Stromal cell of bone marrow (primary cell): ENCODE results near the gene ARHGEF5.
"Not testable (repeated sequence)": the region's sequence is repeated elsewhere in the genome, so short reads cannot be mapped to it uniquely, and the experiment has no call there.

Source experiments
- DNase-seq: peaks from one replicate; pipeline ENCODE4 v3.0.0-alpha.2; 2012; ENCODE audit warnings: low read depth

The ARHGEF5 gene

DNA sequence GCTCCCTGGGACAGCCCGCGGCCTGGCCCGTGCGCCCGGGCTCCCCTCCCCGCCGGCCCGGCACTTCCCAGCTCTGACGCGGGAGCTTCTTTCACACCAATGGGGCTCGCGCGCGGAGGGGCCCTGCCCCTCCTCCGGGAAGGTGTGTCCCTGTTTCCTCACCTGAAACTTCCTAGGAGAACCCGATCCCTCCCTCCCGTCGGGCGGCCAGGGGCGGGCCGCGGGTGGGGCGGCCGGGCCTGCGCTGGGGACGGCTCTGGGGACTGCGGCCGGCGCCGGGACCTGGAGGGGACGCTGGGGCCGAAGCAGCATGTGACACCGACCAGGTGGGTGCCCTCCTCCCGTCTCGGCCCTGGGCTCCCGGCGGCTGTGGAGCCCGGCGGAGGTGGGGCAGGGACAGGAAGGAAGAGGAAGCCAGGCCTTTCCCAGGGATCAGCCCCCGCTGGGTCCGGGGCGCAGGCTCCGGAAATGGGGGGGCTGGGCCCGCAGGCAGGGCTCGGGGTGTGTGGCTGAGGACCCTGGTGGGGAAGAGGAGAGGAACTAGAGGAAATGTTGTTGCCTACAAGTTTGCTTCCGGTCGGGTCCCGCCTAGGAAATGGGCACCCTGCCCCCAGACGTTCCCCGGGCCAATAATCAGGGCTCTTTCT, at the start of gene ARHGEF5:
Gene ARHGEF5 (plus strand): TSS at position 227 of the 647 bp plus-strand sequence. CDS start 7,268 bp downstream, outside the sequence.
- not testable (repeated sequence) for DNase-seq

DNA sequence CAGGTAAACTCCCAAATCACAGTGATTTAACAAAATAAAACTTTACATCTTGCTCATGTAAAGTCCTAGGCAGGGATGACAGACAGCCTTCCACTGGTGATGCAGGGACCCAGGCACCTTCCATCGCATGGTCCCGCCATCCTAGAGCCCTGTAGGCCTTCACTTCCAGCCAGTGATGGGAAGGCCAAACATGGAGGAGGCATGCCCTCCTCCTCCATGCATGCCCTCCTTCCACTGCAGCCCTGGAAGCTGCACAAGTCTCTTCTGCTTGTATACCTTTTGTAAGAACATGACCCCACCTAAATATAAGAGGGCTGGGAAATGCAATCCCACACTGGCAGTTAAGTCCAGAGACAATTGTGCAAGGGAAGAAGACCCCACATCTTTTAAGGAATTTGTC, 45.5 kb upstream of the ARHGEF5 start:
- DNase-seq = not testable (repeated sequence)

DNA sequence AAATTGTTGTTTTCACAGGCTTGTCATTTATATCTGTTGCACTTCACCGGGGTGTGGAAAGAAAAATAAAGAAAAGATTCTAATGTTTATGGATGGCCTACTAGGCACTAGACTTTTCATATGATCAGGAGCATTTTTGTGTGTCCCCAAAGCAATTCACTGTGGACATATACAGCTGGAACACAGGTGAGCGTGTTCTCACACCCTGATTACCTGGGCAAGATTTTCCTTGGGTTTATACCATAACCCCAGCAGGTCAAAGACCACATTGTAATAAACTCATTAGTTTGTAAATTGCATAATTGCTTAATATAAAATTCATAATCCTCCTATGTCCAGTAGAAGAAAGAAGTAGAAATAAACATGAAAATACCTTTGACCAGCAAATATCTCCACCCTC, 44.0 kb upstream of the ARHGEF5 start:
- DNase-seq = not testable (repeated sequence)

DNA sequence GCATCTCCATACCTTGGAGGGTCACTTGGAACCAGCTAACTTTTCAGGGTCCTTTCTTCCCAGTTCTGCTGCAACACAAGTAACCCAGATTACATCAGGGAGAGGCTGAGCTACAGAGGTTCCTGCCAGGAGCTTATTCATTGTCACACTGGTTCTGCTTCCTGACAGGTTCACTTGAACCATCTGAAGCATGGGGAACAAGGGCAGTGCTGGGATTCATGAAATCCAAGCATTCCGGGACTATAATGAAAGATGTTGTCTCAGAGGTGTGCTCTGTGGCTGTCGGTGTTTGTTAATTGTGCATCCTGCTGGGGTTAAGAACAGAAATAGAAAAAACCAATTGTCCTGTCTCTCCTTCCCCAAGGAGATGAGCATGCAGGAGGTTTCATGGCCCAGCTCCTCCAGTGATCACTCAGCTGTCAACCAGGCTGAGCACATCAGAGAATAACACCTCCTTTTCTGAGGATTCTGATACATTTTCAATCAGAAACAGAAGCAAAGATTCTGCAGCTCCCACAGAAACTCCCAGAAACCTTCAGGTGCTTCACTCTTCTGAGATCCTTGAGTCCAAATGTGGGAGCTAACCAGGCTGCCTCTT, 43.2 kb upstream of the ARHGEF5 start, which contains the start of gene OR2A1:
Gene OR2A1 (plus strand): TSS at position 548 of the 598 bp plus-strand sequence. CDS start 5,706 bp downstream, outside the sequence.
- DNase-seq = not testable (repeated sequence)

DNA sequence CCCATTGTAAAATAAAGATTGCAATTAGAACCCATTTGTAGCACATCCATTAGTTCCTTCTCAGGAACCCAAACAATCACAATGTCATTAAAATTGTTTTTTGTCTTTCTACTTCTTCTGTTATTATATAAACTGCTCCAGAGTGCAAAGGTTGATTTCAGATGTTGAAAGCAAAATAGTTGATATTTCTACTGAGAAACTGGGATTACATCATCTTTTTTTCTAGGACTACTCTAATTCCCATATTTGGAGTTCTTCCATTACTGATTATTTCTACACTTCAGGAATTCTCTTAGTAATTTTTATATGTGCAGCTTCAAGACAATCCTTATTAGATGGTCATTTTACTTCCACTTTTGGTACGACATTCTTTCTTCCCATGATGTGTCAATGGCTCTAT, 37.7 kb upstream of the ARHGEF5 start:
- DNase-seq = not testable (repeated sequence)

DNA sequence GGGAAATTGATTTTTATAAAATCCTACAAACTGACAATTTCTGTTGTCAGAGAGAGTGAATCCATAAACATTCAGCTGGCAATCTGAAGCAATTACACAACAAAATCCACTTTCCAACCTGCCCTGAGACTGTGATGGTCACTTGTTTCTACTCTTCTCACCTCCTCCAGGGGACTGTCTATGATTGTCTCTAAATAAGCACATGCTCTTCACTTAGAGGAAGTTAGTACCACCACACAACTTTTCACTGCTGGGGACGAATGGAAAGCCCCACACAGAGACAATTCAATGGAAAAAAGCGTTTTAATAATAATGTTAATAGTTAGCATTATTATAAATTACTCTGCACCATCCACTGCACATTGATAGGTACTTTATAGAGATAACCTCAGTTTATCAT, 35.7 kb upstream of the ARHGEF5 start:
- not testable (repeated sequence) for DNase-seq

DNA sequence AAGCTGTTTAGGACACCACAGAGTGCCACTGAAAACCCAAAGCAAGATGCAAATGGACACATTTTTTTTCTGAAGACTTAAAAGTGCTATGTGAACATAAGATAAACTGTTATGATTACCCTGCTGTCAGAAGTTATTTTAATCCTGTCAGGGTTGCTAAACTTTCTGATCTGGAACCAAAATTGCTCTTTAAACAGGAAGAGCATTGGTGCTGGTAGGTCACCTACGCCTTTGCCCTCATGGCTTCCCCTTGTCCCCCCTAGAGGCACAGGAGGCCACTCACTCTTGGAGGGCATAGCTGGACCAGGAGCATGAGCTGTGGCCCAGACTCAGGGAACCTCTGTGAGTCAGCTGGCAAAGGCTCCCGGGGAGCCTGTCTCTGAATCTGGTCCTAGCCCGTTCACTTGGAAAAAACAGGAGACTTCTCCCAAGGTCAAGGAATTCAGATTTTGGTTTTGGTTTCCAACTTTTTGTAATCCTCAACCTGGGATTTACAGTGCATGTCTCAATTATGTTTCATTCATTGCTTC, 33.5 kb upstream of the ARHGEF5 start:
- DNase-seq = not testable (repeated sequence)

DNA sequence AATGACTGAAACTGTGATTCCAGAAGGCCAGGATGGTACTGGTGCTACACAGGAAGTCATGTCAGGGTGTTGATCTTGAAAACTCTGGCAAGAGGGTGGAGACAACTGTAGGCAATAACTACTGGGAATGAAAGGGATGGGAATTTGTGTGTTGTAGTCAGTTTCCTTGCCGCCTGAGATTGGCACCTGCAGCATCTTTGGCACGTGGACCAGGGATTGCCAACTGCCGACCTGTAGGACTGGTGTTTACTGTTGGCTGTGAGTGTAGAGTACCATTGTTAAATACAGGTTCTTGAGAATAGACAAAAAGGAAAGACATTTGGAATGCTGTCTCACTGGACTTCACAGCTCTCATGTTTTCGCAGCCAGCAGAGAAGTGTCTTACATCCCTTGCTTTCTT, 31.8 kb upstream of the ARHGEF5 start:
- not testable (repeated sequence) for DNase-seq

DNA sequence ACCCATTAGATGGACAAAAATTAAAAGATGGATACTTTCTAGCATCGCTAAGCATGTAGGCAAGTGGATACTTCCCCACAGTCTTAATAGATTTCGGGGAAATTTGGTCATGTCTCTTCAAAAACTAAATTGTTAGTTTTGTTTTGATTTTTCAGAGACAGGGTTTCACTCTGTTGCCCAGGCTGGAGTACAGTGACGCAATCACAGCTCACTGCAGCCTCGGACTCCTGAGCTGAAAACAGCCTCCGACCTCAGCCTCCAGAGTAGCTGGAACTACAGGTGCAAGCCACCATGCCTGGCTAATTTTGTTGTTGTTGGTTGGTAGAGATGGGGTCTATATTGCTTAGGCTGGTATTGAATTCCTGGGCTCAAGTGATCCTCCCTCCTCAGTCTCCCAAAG, 29.3 kb upstream of the ARHGEF5 start:
- DNase-seq = not testable (repeated sequence)

DNA sequence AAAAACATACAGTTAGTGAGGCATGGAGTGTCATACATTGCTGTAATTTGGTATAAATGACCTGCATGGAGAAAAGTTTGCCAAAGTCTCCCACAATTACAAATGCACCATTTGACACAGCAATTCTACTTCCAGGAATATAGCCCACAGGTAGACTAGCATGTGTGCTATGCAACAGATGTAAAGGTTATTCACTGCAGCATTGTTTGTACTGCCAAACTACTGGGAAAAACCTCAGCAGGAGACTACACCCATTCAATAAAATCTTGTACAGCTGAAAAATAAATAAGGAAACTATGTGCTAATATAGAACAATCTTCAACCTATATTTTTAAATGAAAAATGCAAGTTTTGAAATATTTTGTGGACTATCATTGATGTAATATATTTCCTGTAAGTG, 25.2 kb upstream of the ARHGEF5 start:
- not testable (repeated sequence) for DNase-seq

DNA sequence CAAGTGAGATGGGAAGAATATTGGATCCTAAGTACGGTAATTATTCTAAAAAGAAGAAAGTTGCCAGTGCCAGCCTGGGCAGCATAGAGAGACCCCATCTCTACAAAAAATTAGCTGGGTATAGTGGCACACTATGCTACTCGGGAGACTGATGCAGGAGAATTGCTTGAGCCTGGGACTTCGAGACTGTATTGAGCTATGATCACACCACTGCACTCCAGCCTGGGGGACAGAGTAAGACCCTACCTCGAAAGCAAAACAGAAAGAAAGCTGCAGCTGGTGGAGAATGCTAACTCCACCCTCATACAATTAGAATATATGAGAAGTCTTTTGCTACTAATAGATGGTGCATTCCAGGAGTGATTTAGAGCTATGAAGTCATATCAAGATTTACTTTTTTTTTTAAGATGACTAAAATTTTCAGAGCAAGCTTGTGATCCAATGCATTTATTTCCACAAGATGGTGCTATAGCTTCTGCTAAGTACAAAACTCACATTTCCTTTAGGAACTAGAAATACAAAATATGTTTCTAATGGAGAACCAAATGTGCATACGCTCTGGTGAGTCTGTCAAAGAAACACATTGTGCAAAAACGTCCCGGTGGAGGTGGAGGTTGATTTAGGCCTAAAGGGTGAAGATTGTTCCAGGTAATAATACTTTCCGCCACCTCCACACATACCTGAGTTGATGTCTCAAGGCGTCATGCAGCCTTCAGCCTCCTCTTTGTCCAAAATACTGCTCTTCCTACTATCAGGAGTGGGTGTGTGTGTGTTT, 23.8 kb upstream of the ARHGEF5 start:
- DNase-seq = not testable (repeated sequence)

DNA sequence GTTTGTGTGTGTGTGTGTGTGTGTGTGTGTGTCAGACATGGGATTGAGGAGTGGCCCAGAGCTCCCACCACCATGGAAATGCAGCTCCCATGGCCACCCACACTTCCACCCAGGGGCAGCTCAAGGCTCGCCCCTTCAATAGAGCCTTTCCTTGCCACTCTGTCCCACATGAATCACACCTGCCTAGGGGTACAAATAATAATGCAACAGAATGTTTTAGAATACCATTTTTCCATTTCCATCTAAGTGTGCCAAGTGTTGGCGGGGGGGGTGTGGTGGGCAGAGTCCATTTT, 23.3 kb upstream of the ARHGEF5 start:
- DNase-seq = not testable (repeated sequence)

DNA sequence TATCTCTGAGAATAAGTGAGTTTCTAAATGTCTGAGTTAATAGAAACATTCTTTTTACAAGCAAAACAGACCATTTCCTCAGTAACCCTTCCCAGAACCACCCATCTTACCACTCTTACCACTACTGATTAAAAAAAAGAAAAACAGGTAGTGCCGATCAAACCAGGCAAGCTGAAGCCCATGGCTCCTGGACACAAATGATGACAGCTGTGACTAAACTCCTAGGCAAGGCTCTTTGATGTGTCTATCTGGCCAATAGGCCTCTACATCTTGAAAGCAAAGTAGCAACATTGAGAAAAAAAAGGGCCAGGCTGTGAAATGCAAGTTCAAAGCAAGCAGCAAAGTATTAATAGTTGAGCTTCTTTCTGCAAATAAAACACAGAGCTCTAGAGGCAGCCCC, 6.6 kb upstream of the ARHGEF5 start:
- not testable (repeated sequence) for DNase-seq

DNA sequence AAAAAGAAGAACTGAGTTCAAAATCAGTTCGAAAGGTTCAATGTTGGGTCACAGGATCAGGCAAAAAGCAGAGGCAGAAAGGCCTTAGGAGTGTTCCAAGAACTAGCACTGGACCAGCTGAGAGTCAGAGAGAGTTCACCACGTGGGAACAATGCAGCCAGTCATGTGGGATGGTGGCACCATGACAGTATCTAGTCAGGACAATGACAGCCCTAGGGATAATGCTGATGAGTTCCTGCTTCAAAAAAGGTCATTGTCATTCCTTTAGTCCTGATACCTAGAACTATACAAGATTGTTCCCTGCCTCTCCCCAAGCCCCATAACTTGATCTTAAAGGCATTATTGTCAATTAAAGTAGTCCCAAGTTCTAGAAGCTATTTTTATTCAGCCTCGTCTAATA, 3.5 kb upstream of the ARHGEF5 start:
- DNase-seq = not testable (repeated sequence)

DNA sequence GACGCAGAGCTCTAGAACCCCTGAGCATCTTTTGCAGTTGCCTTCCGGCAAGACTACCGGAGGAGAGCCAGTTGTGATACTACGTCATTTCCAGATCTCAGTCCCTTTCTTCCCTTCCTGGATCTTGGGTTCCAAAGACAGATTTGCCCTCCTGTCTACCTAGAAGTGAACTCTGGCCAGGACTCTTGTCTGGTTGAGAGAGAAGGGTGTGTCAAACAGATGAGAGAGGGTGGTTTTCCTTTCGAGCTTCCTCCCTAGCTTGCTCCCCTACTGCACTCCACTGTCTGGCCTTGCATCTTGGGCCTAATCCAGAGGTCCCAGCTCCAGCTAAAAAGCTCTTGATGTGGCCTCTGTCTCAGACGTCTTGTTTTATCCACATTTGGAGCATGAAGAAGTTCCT, 983 bp downstream of the ARHGEF5 start:
- DNase-seq = not testable (repeated sequence)

DNA sequence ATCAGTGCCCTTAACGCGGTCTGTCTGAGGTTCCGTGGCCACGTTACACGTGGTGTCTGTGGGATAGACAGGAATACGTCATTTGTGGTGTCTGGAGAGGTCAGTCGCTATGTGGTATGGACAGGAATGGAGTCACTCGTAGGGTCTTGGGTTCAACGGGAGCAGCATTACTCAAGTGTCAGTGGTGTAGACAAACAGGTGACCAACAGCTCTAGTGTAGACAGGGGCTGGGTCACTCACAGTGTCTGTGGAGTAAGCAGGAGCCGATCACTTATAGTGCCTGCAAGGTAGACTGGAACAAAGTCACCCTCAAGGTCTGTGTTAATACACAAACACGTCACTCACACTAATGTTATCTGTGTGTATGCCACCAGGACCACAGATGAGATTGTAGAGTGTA, 1.7 kb downstream of the ARHGEF5 start:
- DNase-seq = not testable (repeated sequence)

DNA sequence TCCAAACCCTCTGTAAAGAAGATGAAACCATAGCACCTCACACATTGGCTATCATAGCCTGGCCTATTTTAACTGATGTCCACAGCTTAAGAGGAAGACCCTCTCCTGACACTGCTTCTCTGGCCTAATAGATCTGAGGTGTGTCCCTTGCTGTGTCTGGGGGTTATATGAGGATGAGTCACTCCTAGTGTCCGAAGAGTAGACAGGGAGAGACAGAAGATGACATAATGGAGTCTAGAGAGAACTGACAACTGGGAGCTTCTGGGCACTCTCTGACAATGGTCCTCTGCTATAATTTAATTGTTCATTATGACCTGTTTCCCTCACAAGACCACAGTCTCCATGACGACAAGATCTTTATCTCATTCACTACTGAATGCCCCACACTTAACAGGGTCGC, 6.9 kb downstream of the ARHGEF5 start:
- not testable (repeated sequence) for DNase-seq

DNA sequence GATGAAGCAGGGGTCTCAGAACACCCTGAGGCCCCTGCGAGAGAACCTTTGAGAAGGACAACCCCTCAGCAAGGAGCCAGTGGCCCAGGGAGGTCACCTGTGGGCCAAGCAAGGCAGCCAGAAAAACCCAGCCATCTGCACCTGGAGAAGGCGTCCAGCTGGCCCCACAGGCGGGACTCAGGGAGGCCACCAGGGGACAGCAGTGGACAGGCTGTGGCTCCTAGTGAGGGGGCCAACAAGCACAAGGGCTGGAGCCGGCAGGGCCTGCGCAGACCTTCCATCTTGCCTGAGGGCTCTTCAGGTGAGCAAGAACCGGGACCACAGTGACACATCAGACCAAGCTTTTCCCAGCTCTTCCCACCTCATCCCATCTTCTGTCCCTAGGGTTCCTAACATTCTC, 10.3 kb downstream of the ARHGEF5 start:
- DNase-seq = not testable (repeated sequence)

DNA sequence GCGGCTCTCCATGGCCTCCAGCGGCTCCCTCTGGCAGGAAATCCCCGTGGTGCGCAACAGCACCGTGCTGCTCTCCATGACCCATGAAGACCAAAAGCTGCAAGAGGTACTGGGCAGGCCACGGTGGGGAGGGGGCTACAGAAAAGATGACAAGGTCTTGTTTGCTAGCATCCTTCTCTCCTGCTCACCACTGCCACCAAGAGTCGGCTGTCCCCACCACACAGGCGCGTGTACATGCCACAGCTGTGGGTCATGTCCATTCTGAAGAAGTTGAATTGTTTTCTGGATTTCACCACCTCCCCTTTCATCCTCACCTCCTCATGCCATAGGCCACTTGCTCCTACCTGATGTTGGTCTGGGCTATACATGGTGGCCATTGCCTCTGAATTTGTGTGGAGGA, 12.0 kb downstream of the ARHGEF5 start:
- DNase-seq = not testable (repeated sequence)

DNA sequence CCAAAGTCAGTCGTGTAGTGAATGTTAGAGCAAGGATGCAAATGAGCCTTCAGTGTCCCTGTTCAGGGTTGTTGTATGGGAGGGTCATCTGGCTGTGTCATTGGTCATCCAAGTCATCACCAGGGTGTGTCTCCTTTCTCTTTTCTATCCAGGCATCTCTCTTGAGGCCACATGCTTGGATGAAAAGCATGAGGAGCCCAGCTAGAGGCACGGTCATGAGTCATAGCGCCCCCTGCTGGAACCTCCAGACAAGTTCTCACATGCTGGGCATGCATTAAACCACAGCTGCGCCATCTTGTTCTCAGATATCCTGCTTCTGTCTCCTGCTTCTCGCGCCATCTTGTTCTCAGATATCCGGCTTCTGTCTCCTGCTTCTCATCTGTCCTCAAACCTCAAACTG, 14.0 kb downstream of the ARHGEF5 start:
- not testable (repeated sequence) for DNase-seq

DNA sequence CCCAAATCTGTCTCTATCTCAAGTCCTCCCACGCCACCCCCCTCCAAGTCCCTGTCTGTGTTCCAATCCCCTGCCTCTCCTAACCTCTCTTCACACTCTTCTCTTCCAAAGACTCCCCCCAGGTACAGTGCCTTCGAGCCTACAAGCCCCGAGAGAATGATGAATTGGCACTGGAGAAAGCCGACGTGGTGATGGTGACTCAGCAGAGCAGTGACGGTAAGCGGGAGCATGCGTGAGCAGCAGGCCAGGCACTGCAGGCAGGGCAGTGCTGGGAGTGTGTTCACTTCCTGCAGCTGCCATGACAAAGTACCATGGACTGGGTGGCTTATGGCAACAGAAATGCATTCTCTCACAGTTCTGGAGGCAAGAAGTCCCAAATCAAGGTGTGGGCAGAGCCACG, 23.4 kb downstream of the ARHGEF5 start:
- DNase-seq = no peak

DNA sequence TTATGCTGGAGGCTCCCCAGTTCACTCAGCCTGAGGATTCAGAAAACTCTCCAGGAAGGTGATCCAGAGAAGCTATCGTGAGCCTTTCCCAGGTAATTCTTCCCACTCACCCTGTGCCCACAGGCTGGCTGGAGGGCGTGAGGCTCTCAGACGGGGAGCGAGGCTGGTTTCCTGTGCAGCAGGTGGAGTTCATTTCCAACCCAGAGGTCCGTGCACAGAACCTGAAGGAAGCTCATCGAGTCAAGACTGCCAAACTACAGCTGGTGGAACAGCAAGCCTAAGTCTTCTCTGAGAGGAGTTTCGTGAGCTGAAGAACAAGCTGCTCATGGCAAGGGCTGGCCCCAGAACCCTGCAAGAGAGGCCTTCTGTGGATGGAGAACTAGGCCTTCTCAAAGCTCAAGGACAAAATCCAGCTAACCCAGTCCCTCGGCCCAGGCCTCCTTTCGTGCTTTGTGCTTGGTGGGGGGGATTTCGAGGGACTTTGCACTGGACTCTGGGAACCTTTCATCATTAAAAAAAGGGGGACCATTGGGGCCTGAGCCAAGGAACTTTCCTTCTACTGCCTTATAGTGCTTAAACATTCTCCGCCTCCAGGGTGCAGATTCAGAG, 24.7 kb downstream of the ARHGEF5 start:
- no peak for DNase-seq
